OCI-LY3 (cell line): Measurements from ENCODE around the gene PLEKHH2.

Source experiments
- CTCF ChIP-seq: fragments of 200-600, 300-600 bp; sonication (generic); IDR thresholded peaks from 2 replicates; pipeline ENCODE4 v1.5.1; 2014; ENCODE audit warnings: antibody characterized with exemption, low read length, low read depth
- EZH2phosphoT487 ChIP-seq: fragments of 200-600 bp; shearing (Covaris generic); IDR thresholded peaks from 2 replicates; pipeline ENCODE4 v1.6.1; 2018; ENCODE audit warnings: antibody characterized with exemption, mixed run types, low read depth

GRCh38 chr2:43758739-43759138, 121.7 kb downstream of the PLEKHH2 start:
- no peak for TF ChIP-seq CTCF
- TF ChIP-seq EZH2phosphoT487: no peak
